ENCODE data around the gene EIF4E1B. TPM values are rescaled to one million over a fixed set of nuclear protein-coding genes. Genes with fewer than 3 reads are reported as not detected.
A peak's percentile ranks its signal among the peaks of the same experiment; 100 is the strongest.

Gene EIF4E1B
- total and polyA plus RNA-seq, 2 experiments from 2014 or later: 0.17 TPM; not detected in 1

- Histone ChIP-seq H3K4me2 (no peak overlapping the region), H3K9me2 (ENCODE audit: insufficient read depth) (no peaks in the 10 kb centered on the region; the same call in 1 of the 2 replicates), H2AFZ (no peak overlapping the region), H3K79me2 (replicated peaks; ENCODE audit: insufficient read depth) (0 out of 2 replicates have a peak, but pooled peaks cover 6% of the 10 kb centered on the region), H3F3A (replicated peaks; ENCODE audit: low read depth) (0 out of 2 replicates have a peak, but pooled peaks cover 6% of the 10 kb centered on the region), H3K4me3 (no peak overlapping the region), H3K36me3 (ENCODE audit: insufficient read depth) (no peaks in the 10 kb centered on the region), H3K4me1 (ENCODE audit: insufficient read depth) (peaks cover 4% of the 10 kb centered on the region; the same call in 1 of the 2 replicates), H4K20me1 (replicated peaks; ENCODE audit: insufficient read depth) (no peaks in the 10 kb centered on the region), H3K27me3 (ENCODE audit: insufficient read depth) (no peaks in the 10 kb centered on the region), H3K27ac (ENCODE audit: low read depth) (no peak overlapping the region)
- Mint-ChIP-seq H3K27ac (no peak overlapping the region), H3K9me3 (no peaks in the 10 kb centered on the region), H3K4me1 (peaks cover 14% of the 10 kb centered on the region), H3K4me3 (no peak overlapping the region), H3K27me3 (ENCODE audit: insufficient read depth, low read depth, poor library complexity) (peaks cover 3% of the 10 kb centered on the region), H3K36me3 (ENCODE audit: low read depth) (peaks cover 8% of the 10 kb centered on the region; the same call in 2 of the 3 replicates)
- peak; percentile 23 for DNase-seq (ENCODE audit: low spot score)
- no peak for ATAC-seq
- no peak for TF ChIP-seq ETS1 (IDR thresholded peaks at IDR 0.05)
- TF ChIP-seq ZNF114 (CRISPR knock-in tag; IDR thresholded peaks at IDR 0.05): no peak
- TF ChIP-seq EZH2phosphoT487 (IDR thresholded peaks at IDR 0.05; ENCODE audit: unreplicated experiment): no peak
- no peak for TF ChIP-seq NANOG (IDR thresholded peaks at IDR 0.05; ENCODE audit: borderline replicate concordance)
- no peak for TF ChIP-seq EZH2 (IDR thresholded peaks at IDR 0.05; ENCODE audit: low read depth, unreplicated experiment)
Measured at GRCh38 chr5:176656467-176656990, 26.1 kb downstream of the EIF4E1B start.

GRCh38 chr5:176658007-176658599 lies 27.6 kb downstream of the EIF4E1B start:
- H3K9me3 Mint-ChIP-seq: no peaks in the 10 kb centered on the region
- H3K4me3 Mint-ChIP-seq: no peak overlapping the region
- H3K36me3 Mint-ChIP-seq (ENCODE audit: low read depth): peaks cover 8% of the 10 kb centered on the region; the same call in 2 of the 3 replicates

More at GRCh38 chr5:176658007-176658599, 27.6 kb downstream of the EIF4E1B start:
- Histone ChIP-seq H3F3A (replicated peaks; ENCODE audit: low read depth) (0 out of 2 replicates have a peak, but pooled peaks cover 6% of the 10 kb centered on the region), H3K4me3 (no peak overlapping the region), H3K4me2 (no peak overlapping the region), H3K79me2 (replicated peaks; ENCODE audit: insufficient read depth) (no peaks in the 10 kb centered on the region), H3K4me1 (ENCODE audit: insufficient read depth) (no peaks in the 10 kb centered on the region; the same call in 1 of the 2 replicates), H4K20me1 (replicated peaks; ENCODE audit: insufficient read depth) (no peaks in the 10 kb centered on the region), H2AFZ (no peak overlapping the region), H3K9me2 (ENCODE audit: insufficient read depth) (no peaks in the 10 kb centered on the region), H3K27me3 (ENCODE audit: insufficient read depth) (no peaks in the 10 kb centered on the region), H3K36me3 (ENCODE audit: insufficient read depth) (no peaks in the 10 kb centered on the region), H3K27ac (ENCODE audit: low read depth) (0 out of 2 replicates have a peak overlapping the region, but pooled peaks have one; percentile 33)
- peak; percentile 90 for DNase-seq (ENCODE audit: low spot score)
- peak overlapping the region; percentile 39; the same call in 1 of the 2 replicates for H3K27ac Mint-ChIP-seq
- TF ChIP-seq CTCF (conservative IDR thresholded peaks at IDR 0.05; ENCODE audit: low read depth in 2 of 2) (peak; percentile 71 to 95), POLR2AphosphoS5 (IDR thresholded peaks at IDR 0.05; ENCODE audit: low read depth) (no peak), ETS1 (IDR thresholded peaks at IDR 0.05) (no peak)
- peaks cover 8% of the 10 kb centered on the region for H3K4me1 Mint-ChIP-seq
- peaks cover 3% of the 10 kb centered on the region for H3K27me3 Mint-ChIP-seq (ENCODE audit: insufficient read depth, low read depth, poor library complexity)
- ATAC-seq: peak; percentile 80
